ENCODE data around the gene TBX2. TPM values are rescaled to one million over a fixed set of nuclear protein-coding genes. Genes with fewer than 3 reads are reported as not detected.
A peak's percentile ranks its signal among the peaks of the same experiment; 100 is the strongest.

TBX2 gene
- total RNA-seq, 1 donor from 2014 or later, result 55.9 TPM

DNA sequence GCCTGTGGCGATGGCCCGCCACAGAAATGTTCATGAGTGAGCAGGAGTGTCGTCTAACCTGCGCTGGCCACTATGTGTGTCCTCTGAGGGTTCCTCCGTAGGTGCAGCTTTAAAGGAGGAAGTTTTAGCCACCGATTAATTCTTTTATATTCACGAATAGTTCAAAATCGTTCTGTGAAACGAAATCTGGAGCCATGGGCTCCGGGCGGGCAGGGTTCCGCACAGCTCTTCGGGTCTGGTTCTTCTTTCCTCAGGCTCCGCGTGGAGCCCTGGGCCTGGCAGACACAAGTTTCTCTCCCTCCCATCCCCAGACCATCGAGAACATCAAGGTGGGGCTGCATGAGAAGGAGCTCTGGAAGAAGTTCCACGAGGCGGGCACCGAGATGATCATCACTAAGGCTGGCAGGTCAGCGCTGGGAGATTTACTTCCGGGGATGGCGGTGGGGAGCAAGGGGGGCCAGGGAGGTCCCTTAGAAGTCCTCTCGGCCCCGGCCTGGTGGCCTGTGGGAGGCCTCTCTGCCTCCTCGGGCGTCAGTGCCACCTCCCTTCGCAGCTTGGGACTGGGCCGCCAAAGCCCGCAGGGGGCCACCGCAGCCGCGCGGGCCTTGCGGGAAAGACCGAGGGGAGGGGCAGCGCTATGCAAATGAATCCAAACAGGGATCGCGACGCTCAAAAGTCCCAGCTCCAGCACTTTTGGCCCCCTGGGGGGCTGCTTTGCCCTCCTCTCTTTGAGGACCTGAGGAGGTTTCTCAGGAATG, 57.8 kb downstream of the TBX2 start:
- Mint-ChIP-seq H3K27me3 (peaks cover 93% of the 10 kb centered on the region), H3K4me1 (ENCODE audit: unreplicated experiment) (peaks cover 31% of the 10 kb centered on the region), H3K27ac (peak overlapping the region; percentile 10), H3K4me3 (peak overlapping the region; percentile 84), H3K9me3 (peaks cover 4% of the 10 kb centered on the region), H3K36me3 (no peaks in the 10 kb centered on the region)
- DNase-seq (ENCODE audit: extremely low spot score, unreplicated experiment), result peak; percentile 64
- TF ChIP-seq CTCF (conservative IDR thresholded peaks at IDR 0.05), result no peak

GRCh38 chr17:61458000-61458399, 58.4 kb downstream of the TBX2 start:
- Mint-ChIP-seq H3K36me3 (peaks cover 4% of the 10 kb centered on the region), H3K9me3 (peaks cover 4% of the 10 kb centered on the region), H3K27ac (no peak overlapping the region), H3K4me3 (peak overlapping the region; percentile 60), H3K27me3 (peaks cover 93% of the 10 kb centered on the region), H3K4me1 (ENCODE audit: unreplicated experiment) (peaks cover 36% of the 10 kb centered on the region)
- DNase-seq (ENCODE audit: extremely low spot score, unreplicated experiment), result no peak
- no peak for TF ChIP-seq CTCF (conservative IDR thresholded peaks at IDR 0.05)

DNA sequence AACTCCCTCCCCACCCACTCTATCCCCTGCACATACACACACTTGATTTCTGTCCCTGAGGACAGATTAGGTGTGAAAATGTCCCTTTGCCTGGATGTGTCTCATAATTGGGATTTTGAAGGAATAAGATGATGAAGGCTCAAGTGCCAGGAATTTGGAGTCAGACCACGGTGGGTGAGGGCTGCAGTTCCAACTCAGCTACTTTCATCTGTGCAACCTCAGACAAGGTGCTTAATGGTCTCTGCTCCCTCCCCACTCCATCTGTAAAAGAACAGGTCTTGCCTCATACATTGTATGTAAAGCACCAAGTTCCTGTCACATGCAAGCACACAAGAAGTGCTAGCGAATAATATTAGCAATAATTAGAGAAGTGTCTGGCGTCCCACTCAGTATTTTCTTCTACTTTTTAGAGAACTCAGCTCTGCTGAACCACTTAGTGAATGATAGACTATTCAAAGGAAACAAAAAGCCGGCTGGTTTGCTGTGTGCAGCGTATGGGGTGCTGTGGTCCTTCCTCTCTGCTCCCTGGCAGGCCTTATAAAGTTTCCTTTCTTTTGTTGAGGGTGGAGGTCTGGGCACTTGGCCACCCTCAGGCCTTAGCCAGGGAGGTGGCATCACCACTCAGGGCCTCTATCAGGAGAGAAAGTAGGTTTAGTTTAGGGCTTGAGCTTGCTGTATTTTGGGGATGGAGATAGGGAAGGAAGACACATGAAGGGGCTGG, 58.9 kb downstream of the TBX2 start:
- TF ChIP-seq CTCF (conservative IDR thresholded peaks at IDR 0.05), result no peak
- DNase-seq (ENCODE audit: extremely low spot score, unreplicated experiment), result no peak
- Mint-ChIP-seq H3K9me3 (peaks cover 4% of the 10 kb centered on the region), H3K4me3 (peak overlapping the region; percentile 60), H3K27ac (peak overlapping the region; percentile 37), H3K27me3 (peaks cover 93% of the 10 kb centered on the region), H3K36me3 (peaks cover 4% of the 10 kb centered on the region), H3K4me1 (ENCODE audit: unreplicated experiment) (peaks cover 36% of the 10 kb centered on the region)

Other genes starting within 250 kb of the TBX2 start
- gene TBX4, start 52.6 kb downstream of the TBX2 start, total RNA-seq (ENCODE audit: low replicate concordance), result 0.45 and 1.8 TPM in 2 replicates
- not detected in 2 replicates for gene NACA2, start 191.4 kb downstream of the TBX2 start, total RNA-seq (ENCODE audit: low replicate concordance)

Measured in type B pancreatic cell (in vitro differentiated cells).